Measurements from ENCODE around the gene BOD1L1. TPM values are rescaled to one million over a fixed set of nuclear protein-coding genes. Genes with fewer than 3 reads are reported as not detected.

Gene BOD1L1
- total RNA-seq, 1 experiment from 2014 or later: 40.4 TPM

DNA sequence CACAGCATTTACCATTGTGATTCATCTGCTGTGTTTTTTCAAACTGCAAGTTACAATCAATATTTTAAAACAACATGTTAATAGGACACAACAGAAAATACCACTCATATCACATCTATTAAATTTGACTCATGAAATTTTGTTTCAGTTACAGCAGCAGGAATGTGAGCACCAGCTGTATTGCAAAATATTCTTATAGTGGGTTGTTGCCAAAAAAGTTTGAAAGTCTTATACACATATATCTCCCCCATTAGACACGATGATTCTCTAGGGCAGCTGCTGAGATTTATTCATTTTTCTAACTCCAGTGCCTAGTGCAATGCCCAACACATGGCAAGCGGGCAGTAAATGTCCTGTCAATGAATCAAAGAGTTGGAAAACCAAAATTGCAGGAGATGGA is 56.6 kb downstream of the BOD1L1 start:
- Histone ChIP-seq H3K27ac (no peak overlapping the region), H3K9me2 (ENCODE audit: insufficient read depth) (no peaks in the 10 kb centered on the region), H3K4me1 (replicated peaks; ENCODE audit: insufficient read depth) (no peaks in the 10 kb centered on the region), H3F3A (ENCODE audit: insufficient read depth, low read depth) (no peaks in the 10 kb centered on the region), H3K9me3 (ENCODE audit: insufficient read depth, low read depth) (no peaks in the 10 kb centered on the region), H3K36me3 (ENCODE audit: low read depth) (no peaks in the 10 kb centered on the region), H2AFZ (no peak overlapping the region), H3K79me2 (ENCODE audit: low read depth) (no peaks in the 10 kb centered on the region), H3K4me3 (no peak overlapping the region), H3K4me2 (no peak overlapping the region), H4K20me1 (ENCODE audit: insufficient read depth) (no peaks in the 10 kb centered on the region), H3K27me3 (ENCODE audit: insufficient read depth, low read depth) (no peaks in the 10 kb centered on the region)
- POLR2A ChIA-PET (ENCODE audit: unreplicated experiment): no interaction called here
- TF ChIP-seq, protein P1, sequence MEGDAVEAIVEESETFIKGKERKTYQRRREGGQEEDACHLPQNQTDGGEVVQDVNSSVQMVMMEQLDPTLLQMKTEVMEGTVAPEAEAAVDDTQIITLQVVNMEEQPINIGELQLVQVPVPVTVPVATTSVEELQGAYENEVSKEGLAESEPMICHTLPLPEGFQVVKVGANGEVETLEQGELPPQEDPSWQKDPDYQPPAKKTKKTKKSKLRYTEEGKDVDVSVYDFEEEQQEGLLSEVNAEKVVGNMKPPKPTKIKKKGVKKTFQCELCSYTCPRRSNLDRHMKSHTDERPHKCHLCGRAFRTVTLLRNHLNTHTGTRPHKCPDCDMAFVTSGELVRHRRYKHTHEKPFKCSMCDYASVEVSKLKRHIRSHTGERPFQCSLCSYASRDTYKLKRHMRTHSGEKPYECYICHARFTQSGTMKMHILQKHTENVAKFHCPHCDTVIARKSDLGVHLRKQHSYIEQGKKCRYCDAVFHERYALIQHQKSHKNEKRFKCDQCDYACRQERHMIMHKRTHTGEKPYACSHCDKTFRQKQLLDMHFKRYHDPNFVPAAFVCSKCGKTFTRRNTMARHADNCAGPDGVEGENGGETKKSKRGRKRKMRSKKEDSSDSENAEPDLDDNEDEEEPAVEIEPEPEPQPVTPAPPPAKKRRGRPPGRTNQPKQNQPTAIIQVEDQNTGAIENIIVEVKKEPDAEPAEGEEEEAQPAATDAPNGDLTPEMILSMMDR (conservative IDR thresholded peaks at IDR 0.05): no peak
- no peak for TF ChIP-seq EZH2 (IDR thresholded peaks at IDR 0.05; ENCODE audit: low read depth)
- DNase-seq: no peak
- no TSS peak for BruUV-seq (replicated peaks)
- CTCF ChIA-PET: no interaction called here
- intact Hi-C loops (cut with micrococcal nuclease; ENCODE audit: unreplicated experiment): no loop called here

DNA sequence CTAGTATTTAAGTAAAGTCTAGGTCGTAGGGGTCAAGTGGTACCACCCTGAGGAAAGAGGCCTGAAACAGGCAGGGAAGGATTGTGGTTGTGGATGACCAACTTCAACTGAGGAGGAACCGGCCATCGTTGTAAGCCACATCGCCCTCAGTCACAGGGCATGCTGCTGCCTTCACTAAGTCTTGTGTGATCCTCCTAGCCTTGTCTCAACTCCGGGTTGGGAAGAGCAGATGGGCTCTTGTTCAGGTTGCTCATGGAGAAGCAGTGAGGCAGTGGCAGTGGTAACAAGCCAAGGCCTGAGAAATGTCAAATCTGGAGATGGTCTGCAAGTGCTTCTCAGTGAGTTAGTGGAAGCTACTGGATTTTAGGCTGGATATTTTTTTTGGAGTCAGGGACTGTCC is 60.4 kb downstream of the BOD1L1 start:
- no peaks in the 10 kb centered on the region for H3K79me2 ChIP-seq (ENCODE audit: low read depth)
- DNase-seq: no peak
- TF ChIP-seq, protein P1 (conservative IDR thresholded peaks at IDR 0.05): no peak
- no peak for TF ChIP-seq EZH2 (IDR thresholded peaks at IDR 0.05; ENCODE audit: low read depth)
- no peaks in the 10 kb centered on the region for H3K4me1 ChIP-seq (replicated peaks; ENCODE audit: insufficient read depth)
- no peaks in the 10 kb centered on the region for H3K9me2 ChIP-seq (ENCODE audit: insufficient read depth)
- intact Hi-C loops (cut with micrococcal nuclease; ENCODE audit: unreplicated experiment): no loop called here
- H3K4me3 ChIP-seq: no peak overlapping the region
- ChIA-PET POLR2A (ENCODE audit: unreplicated experiment) (no interaction called here), CTCF (no interaction called here)
- H3K4me2 ChIP-seq: no peak overlapping the region
- BruUV-seq (replicated peaks): no TSS peak
- no peaks in the 10 kb centered on the region for H3K27me3 ChIP-seq (ENCODE audit: insufficient read depth, low read depth)
- no peak overlapping the region for H3K27ac ChIP-seq
- H3F3A ChIP-seq (ENCODE audit: insufficient read depth, low read depth): no peaks in the 10 kb centered on the region
- H2AFZ ChIP-seq: no peak overlapping the region
- H3K9me3 ChIP-seq (ENCODE audit: insufficient read depth, low read depth): no peaks in the 10 kb centered on the region
- no peaks in the 10 kb centered on the region for H3K36me3 ChIP-seq (ENCODE audit: low read depth)
- H4K20me1 ChIP-seq (ENCODE audit: insufficient read depth): no peaks in the 10 kb centered on the region

DNA sequence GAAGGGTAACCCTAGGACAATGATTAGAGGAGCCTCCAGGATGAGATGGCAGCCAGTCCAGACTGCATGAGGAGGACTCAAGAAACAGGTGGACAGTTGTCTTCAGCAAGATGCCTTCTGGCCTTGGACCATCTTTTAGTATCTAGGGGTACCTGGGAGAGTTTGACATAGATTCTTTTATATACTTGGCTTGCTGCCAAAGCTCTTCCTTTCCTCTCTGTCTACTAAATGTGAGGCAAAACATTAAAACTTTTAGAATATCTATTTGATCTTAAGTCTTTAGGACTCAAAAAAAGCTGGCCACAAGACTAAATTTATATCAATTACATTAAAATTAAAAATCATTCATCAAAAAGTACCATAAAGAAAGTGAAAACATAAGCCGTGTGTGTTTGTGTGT is 64.6 kb downstream of the BOD1L1 start:
- H3K36me3 ChIP-seq (ENCODE audit: low read depth): no peaks in the 10 kb centered on the region
- H2AFZ ChIP-seq: no peak overlapping the region
- no peaks in the 10 kb centered on the region for H3F3A ChIP-seq (ENCODE audit: insufficient read depth, low read depth)
- no TSS peak for BruUV-seq (replicated peaks)
- H3K4me3 ChIP-seq: no peak overlapping the region
- no peaks in the 10 kb centered on the region for H3K9me3 ChIP-seq (ENCODE audit: insufficient read depth, low read depth)
- CTCF ChIA-PET: no interaction called here
- H4K20me1 ChIP-seq (ENCODE audit: insufficient read depth): no peaks in the 10 kb centered on the region
- no peak overlapping the region for H3K27ac ChIP-seq
- no peak overlapping the region for H3K4me2 ChIP-seq
- intact Hi-C loops (cut with micrococcal nuclease; ENCODE audit: unreplicated experiment): no loop called here
- H3K4me1 ChIP-seq (replicated peaks; ENCODE audit: insufficient read depth): no peaks in the 10 kb centered on the region
- no peaks in the 10 kb centered on the region for H3K27me3 ChIP-seq (ENCODE audit: insufficient read depth, low read depth)
- no peak for DNase-seq
- H3K79me2 ChIP-seq (ENCODE audit: low read depth): no peaks in the 10 kb centered on the region
- POLR2A ChIA-PET (ENCODE audit: unreplicated experiment): no interaction called here
- no peak for TF ChIP-seq EZH2 (IDR thresholded peaks at IDR 0.05; ENCODE audit: low read depth)
- TF ChIP-seq, protein P1 (conservative IDR thresholded peaks at IDR 0.05): no peak
- no peaks in the 10 kb centered on the region for H3K9me2 ChIP-seq (ENCODE audit: insufficient read depth)

Data from PC-9 (cell line).